RWPE2 (cell line): ENCODE results near the gene TYMP.

Source experiments
- ATAC-seq: fragments of 200-7000 bp; cut with Tn5 transposase; 3 replicates; pipeline ENCODE4 v1.9.1; 2021; ENCODE audit warnings: low read depth
- DNase-seq: peaks from one replicate; pipeline ENCODE4 v3.0.0-alpha.2; 2020; ENCODE audit warnings: low spot score
- H3K27ac ChIP-seq: fragments of 450-650 bp; 2 replicates; pipeline ENCODE4 v1.5.1; 2017; ENCODE audit warnings: mild to moderate bottlenecking; ENCODE audit not compliant: poor library complexity, severe bottlenecking
- H3K27me3 ChIP-seq: fragments of 250-450 bp; sonication (Bioruptor Pico); 2 replicates; pipeline ENCODE4 v1.5.1; 2021; ENCODE audit warnings: mild to moderate bottlenecking, moderate library complexity; ENCODE audit not compliant: insufficient read depth, poor library complexity, severe bottlenecking
- H3K36me3 ChIP-seq: fragments of 250-450 bp; sonication (Bioruptor Pico); 2 replicates; pipeline ENCODE4 v1.5.1; 2020; ENCODE audit warnings: low read depth, mild to moderate bottlenecking, moderate library complexity
- H3K4me1 ChIP-seq: fragments of 250-450 bp; sonication (Bioruptor Pico); 2 replicates; pipeline ENCODE4 v1.5.1; 2021; ENCODE audit warnings: mild to moderate bottlenecking, moderate library complexity; ENCODE audit not compliant: insufficient read depth, poor library complexity, severe bottlenecking
- H3K4me3 ChIP-seq: fragments of 250-450 bp; sonication (Bioruptor Pico); 2 replicates; pipeline ENCODE4 v1.5.1; 2021; ENCODE audit warnings: mild to moderate bottlenecking, moderate library complexity; ENCODE audit not compliant: severe bottlenecking
- H3K9me3 ChIP-seq: fragments of 250-450 bp; sonication (Bioruptor Pico); 2 replicates; pipeline ENCODE4 v1.5.1; 2021; ENCODE audit warnings: mild to moderate bottlenecking, moderate library complexity; ENCODE audit not compliant: severe bottlenecking
- CTCF ChIP-seq: fragments of 450-650 bp; IDR thresholded peaks from one replicate; pipeline ENCODE4 v1.5.1; 2017; ENCODE audit warnings: mild to moderate bottlenecking, moderate library complexity; ENCODE audit not compliant: poor library complexity, severe bottlenecking

The TYMP gene

GRCh38 chr22:50573491-50574382 is 43.9 kb upstream of the TYMP start:
- Histone ChIP-seq H3K4me3 (no peak overlapping the region), H3K27ac (no peak overlapping the region), H3K36me3 (peaks cover 14% of the 10 kb centered on the region), H3K4me1 (no peaks in the 10 kb centered on the region), H3K9me3 (no peaks in the 10 kb centered on the region), H3K27me3 (no peaks in the 10 kb centered on the region)
- ATAC-seq (no peak), DNase-seq (no peak)
- TF ChIP-seq CTCF, result no peak

GRCh38 chr22:50572965-50573364 is 43.2 kb upstream of the TYMP start:
- Histone ChIP-seq H3K4me3 (no peak overlapping the region), H3K36me3 (peaks cover 12% of the 10 kb centered on the region), H3K4me1 (no peaks in the 10 kb centered on the region), H3K27me3 (no peaks in the 10 kb centered on the region), H3K27ac (no peak overlapping the region), H3K9me3 (no peaks in the 10 kb centered on the region)
- DNase-seq (no peak), ATAC-seq (no peak)
- no peak for TF ChIP-seq CTCF

- Histone ChIP-seq H3K27me3 (no peaks in the 10 kb centered on the region), H3K36me3 (peaks cover 12% of the 10 kb centered on the region), H3K4me3 (no peak overlapping the region), H3K27ac (no peak overlapping the region), H3K9me3 (no peaks in the 10 kb centered on the region), H3K4me1 (no peaks in the 10 kb centered on the region)
- TF ChIP-seq CTCF, result no peak
- DNase-seq (no peak), ATAC-seq (no peak)
Observed at GRCh38 chr22:50571264-50572175, 41.7 kb upstream of the TYMP start.

- H3K36me3 ChIP-seq, result peaks cover 12% of the 10 kb centered on the region
- ATAC-seq (no peak), DNase-seq (no peak)
- no peaks in the 10 kb centered on the region for H3K9me3 ChIP-seq
- H3K27me3 ChIP-seq, result no peaks in the 10 kb centered on the region
- no peaks in the 10 kb centered on the region for H3K4me1 ChIP-seq
- no peak for TF ChIP-seq CTCF
- no peak overlapping the region for H3K4me3 ChIP-seq
- no peak overlapping the region for H3K27ac ChIP-seq
Observed at GRCh38 chr22:50570861-50571260, 41.0 kb upstream of the TYMP start.
